CD14-positive monocyte (primary cell): ENCODE results near the gene PKD1L1. TPM values are rescaled to one million over a fixed set of nuclear protein-coding genes. Genes with fewer than 3 reads are reported as not detected.

Source experiments
- DNase-seq, 3 donors: peaks; one replicate each; pipeline ENCODE4 v3.0.0-alpha.2; 2011 to 2022
- H2AFZ ChIP-seq: 2 replicates; pipeline ENCODE4 v1.6.0; 2012; ENCODE audit warnings: mild to moderate bottlenecking, low read depth, low read length, inconsistent platforms; ENCODE audit not compliant: insufficient read depth, poor library complexity, severe bottlenecking
- H3K27ac ChIP-seq, 2 donors: 1 replicate in 1 of 2; 2 replicates in 1 of 2; pipeline ENCODE4 v1.5.1; 2012 to 2013; ENCODE audit warnings: low read length in 2 of 2, control low read depth in 1 of 2, inconsistent platforms in 1 of 2, low read depth in 1 of 2, mild to moderate bottlenecking in 1 of 2
- H3K27me3 ChIP-seq, 2 donors: one replicate each; pipeline versions ENCODE4 v1.6.0 to v1.6.1; 2011 to 2013; ENCODE audit warnings: low read length in 2 of 2; ENCODE audit not compliant: control insufficient read depth in 2 of 2, insufficient read depth in 2 of 2
- H3K36me3 ChIP-seq, 2 donors: replicated peaks in 1 of 2; 1 replicate in 1 of 2; 2 replicates in 1 of 2; pipeline versions ENCODE4 v1.5.1 to v1.6.1; 2012 to 2013; ENCODE audit warnings: low read length in 2 of 2, control low read depth in 1 of 2, inconsistent platforms in 1 of 2, mild to moderate bottlenecking in 1 of 2; ENCODE audit not compliant: insufficient read depth in 2 of 2, control insufficient read depth in 1 of 2
- H3K4me1 ChIP-seq, 2 donors: 1 replicate in 1 of 2; 2 replicates in 1 of 2; pipeline versions ENCODE4 v1.5.1 to v1.6.1; 2012 to 2013; ENCODE audit warnings: low read length in 2 of 2, control low read depth in 1 of 2, inconsistent platforms in 1 of 2, mild to moderate bottlenecking in 1 of 2, moderate library complexity in 1 of 2; ENCODE audit not compliant: insufficient read depth in 2 of 2, control insufficient read depth in 1 of 2
- H3K4me2 ChIP-seq: replicated peaks from 2 replicates; pipeline ENCODE3; 2012; ENCODE audit warnings: low read length, moderate library complexity, mild to moderate bottlenecking; ENCODE audit not compliant: poor library complexity, severe bottlenecking; ENCODE audit errors: extremely low read depth
- H3K4me3 ChIP-seq, 3 experiments: fragments of 200-600 bp in 1 of 3; sonication (generic) in 1 of 3; replicated peaks in 1 of 3; 1 replicate in 2 of 3; 2 replicates in 1 of 3; pipeline ENCODE4 v1.5.1; 2011 to 2013; ENCODE audit warnings: low read length in 3 of 3, mild to moderate bottlenecking in 3 of 3, control low read depth in 2 of 3, low read depth in 2 of 3, inconsistent platforms in 1 of 3, moderate library complexity in 1 of 3
- H3K79me2 ChIP-seq: 2 replicates; pipeline ENCODE4 v1.6.0; 2012; ENCODE audit warnings: mild to moderate bottlenecking, control low read depth, inconsistent platforms, low read length, moderate library complexity; ENCODE audit not compliant: insufficient read depth
- H3K9ac ChIP-seq: 2 replicates; pipeline ENCODE4 v1.6.0; 2017; ENCODE audit warnings: low read length, mild to moderate bottlenecking; ENCODE audit not compliant: insufficient read depth, poor library complexity, severe bottlenecking
- H3K9me3 ChIP-seq, 2 donors: replicated peaks in 1 of 2; 1 replicate in 1 of 2; 2 replicates in 1 of 2; pipeline versions ENCODE4 v1.5.1 to v1.6.1; 2012 to 2013; ENCODE audit warnings: low read length in 2 of 2, control low read depth in 1 of 2; ENCODE audit not compliant: control insufficient read depth in 1 of 2, insufficient read depth in 1 of 2
- H4K20me1 ChIP-seq: 2 replicates; pipeline ENCODE4 v1.6.0; 2012; ENCODE audit warnings: mild to moderate bottlenecking, low read length, control low read depth, moderate library complexity; ENCODE audit not compliant: insufficient read depth
- H3K27ac Mint-ChIP-seq, 7 donors: one replicate each; pipeline ENCODE4 v1.8.0; 2020; ENCODE audit warnings: mild to moderate bottlenecking in 7 of 7, mixed read lengths in 7 of 7, moderate library complexity in 6 of 7, inconsistent platforms in 2 of 7
- H3K27me3 Mint-ChIP-seq, 3 donors: one replicate each; pipeline ENCODE4 v1.8.0; 2021 to 2022; ENCODE audit warnings: low read depth in 3 of 3, mild to moderate bottlenecking in 3 of 3, mixed read lengths in 3 of 3, moderate library complexity in 3 of 3, inconsistent platforms in 1 of 3
- H3K36me3 Mint-ChIP-seq, 2 donors: one replicate each; pipeline ENCODE4 v1.8.0; 2020; ENCODE audit warnings: mixed read lengths in 2 of 2, inconsistent platforms in 1 of 2, mild to moderate bottlenecking in 1 of 2
- H3K4me1 Mint-ChIP-seq: one replicate; pipeline ENCODE4 v1.8.0; 2020; ENCODE audit warnings: mild to moderate bottlenecking, mixed read lengths
- H3K4me3 Mint-ChIP-seq, 2 donors: one replicate each; pipeline ENCODE4 v1.8.0; 2020; ENCODE audit warnings: mild to moderate bottlenecking in 2 of 2, mixed read lengths in 2 of 2, moderate library complexity in 1 of 2
- H3K9me3 Mint-ChIP-seq, 7 donors: one replicate each; pipeline ENCODE4 v1.8.0; 2020 to 2022; ENCODE audit warnings: mixed read lengths in 7 of 7, mild to moderate bottlenecking in 6 of 7, moderate library complexity in 6 of 7, inconsistent platforms in 2 of 7
- WGBS: methylation state at CpG from one replicate; pipeline ENCODE4 v1.1.5; 2013; ENCODE audit warnings: missing lambda C conversion rate; ENCODE audit not compliant: insufficient coverage; 5-methylcytosine and 5-hydroxymethylcytosine counted together
- intact Hi-C, 2 donors: fragments of 100-400 bp; cut with micrococcal nuclease; formaldehyde crosslinking; loops; one replicate each; pipeline versions ENCODE4 v1.15.0 to v1.15.1; 2023
- polyA plus RNA-seq, 3 donors: library from polyadenylated mRNA; depleted of rRNA in 1 of 3; unstranded in 2 of 3; stranded (reverse) in 1 of 3; fragments of 300-500 nt in 2 of 3; fragments of >200 nt in 1 of 3; fragmentation: Illumina TruSeq in 2 of 3; gene quantifications; 1 replicate in 2 of 3; 2 replicates in 1 of 3; pipeline ENCODE4 v1.2.3, GENCODE V29; 2012 to 2021
- TF ChIP-seq, protein P1 (sequence below): fragments of 200-600 bp; IDR thresholded peaks from one replicate; pipeline ENCODE4 v1.8.0; 2022; ENCODE audit warnings: antibody characterized with exemption, mild to moderate bottlenecking

PKD1L1 gene
- polyA plus RNA-seq, 3 donors = 0.19 TPM; not detected in 2

DNA sequence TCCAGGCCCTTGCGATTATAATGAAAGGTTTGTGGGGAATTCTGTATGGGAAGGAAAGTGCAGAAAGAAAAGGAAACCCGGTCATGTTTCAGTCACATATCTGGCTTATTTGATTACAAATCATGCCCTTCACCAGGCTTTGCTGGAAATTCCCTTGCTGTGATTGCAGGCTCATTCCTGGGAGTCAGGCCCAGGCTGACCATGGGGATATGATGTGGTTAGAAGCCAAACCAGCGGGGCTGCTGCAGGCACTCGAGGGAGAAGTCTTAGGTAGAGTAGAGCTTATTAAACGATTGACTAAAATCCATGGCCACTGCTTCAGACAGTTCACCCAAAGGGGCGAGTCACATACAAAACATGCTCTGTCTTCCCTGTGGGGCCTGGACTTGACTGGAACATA is 16.2 kb downstream of the PKD1L1 start:
- Mint-ChIP-seq H3K4me1 (peaks cover 2% of the 10 kb centered on the region), H3K27me3 (peaks cover 0 to 2% (median 1%) of the 10 kb centered on the region in 3 donors), H3K36me3 (no peaks in the 10 kb centered on the region), H3K27ac (no peak overlapping the region), H3K9me3 (peaks cover 0 to 5% (median 0%) of the 10 kb centered on the region in 7 donors), H3K4me3 (no peak overlapping the region)
- H3K36me3 ChIP-seq = no peaks in the 10 kb centered on the region
- no peaks in the 10 kb centered on the region for H3K9me3 ChIP-seq
- H3K27ac ChIP-seq = no peak overlapping the region
- no peak overlapping the region for H3K4me3 ChIP-seq
- intact Hi-C loops = no loop called here
- no peaks in the 10 kb centered on the region for H4K20me1 ChIP-seq
- H3K4me1 ChIP-seq = no peaks in the 10 kb centered on the region
- WGBS = 83% methylated on average over 4 of the region's 6 CpGs
- no peak for DNase-seq
- H3K9ac ChIP-seq = no peak overlapping the region
- no peak overlapping the region for H3K4me2 ChIP-seq
- TF ChIP-seq, protein P1, sequence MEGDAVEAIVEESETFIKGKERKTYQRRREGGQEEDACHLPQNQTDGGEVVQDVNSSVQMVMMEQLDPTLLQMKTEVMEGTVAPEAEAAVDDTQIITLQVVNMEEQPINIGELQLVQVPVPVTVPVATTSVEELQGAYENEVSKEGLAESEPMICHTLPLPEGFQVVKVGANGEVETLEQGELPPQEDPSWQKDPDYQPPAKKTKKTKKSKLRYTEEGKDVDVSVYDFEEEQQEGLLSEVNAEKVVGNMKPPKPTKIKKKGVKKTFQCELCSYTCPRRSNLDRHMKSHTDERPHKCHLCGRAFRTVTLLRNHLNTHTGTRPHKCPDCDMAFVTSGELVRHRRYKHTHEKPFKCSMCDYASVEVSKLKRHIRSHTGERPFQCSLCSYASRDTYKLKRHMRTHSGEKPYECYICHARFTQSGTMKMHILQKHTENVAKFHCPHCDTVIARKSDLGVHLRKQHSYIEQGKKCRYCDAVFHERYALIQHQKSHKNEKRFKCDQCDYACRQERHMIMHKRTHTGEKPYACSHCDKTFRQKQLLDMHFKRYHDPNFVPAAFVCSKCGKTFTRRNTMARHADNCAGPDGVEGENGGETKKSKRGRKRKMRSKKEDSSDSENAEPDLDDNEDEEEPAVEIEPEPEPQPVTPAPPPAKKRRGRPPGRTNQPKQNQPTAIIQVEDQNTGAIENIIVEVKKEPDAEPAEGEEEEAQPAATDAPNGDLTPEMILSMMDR = no peak
- no peak overlapping the region for H2AFZ ChIP-seq
- no peaks in the 10 kb centered on the region for H3K27me3 ChIP-seq
- H3K79me2 ChIP-seq = no peaks in the 10 kb centered on the region

DNA sequence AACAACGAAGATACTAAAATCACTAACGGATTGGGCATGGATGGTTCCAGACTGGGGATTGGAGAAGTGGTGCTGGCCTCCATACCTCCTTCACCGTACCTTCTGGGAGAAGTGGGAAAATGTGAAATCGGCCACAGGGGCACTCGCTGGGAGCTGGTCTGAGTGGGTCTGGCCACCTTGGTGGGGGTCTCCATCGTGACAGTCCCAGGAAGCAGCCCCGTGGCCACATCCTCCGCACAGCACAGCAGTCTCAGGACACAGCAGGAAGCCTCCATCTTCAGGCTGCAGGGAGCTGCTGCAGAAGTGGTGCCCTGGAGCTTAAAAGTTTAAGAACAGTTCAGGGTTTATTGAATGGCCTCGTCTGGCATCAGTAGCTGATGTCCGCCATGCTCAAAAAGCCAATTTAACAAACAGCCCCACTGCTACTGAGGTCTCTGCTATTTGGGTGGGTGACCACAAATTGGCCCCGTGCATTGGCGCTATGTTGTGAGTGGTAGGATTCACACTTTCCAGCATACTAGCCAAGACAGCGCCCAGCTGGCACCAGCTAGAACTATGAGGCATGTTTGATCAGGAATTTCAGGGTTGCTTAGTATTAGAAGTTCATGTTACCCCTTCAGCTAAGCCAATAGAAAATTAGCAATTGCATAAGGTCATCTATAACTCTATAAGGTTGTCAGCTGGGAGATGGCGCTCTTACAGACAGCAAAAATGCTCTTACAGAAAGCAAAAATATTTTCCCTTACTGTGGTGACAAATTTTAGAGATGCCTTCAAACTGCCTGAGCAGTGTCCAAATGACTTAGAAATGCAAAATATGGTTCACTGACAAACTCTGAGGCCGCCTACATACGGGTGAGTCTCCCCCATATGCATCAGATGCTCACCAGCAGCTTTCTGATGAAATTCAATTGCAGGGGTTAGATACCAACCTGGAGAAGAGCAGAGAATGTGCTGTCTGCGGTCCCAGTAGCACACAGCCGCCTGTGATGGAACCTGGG is 17.0 kb downstream of the PKD1L1 start:
- Mint-ChIP-seq H3K27me3 (peaks cover 0 to 2% (median 1%) of the 10 kb centered on the region in 3 donors), H3K4me3 (no peak overlapping the region), H3K4me1 (peaks cover 2% of the 10 kb centered on the region), H3K27ac (no peak overlapping the region), H3K9me3 (peaks cover 0 to 5% (median 0%) of the 10 kb centered on the region in 7 donors), H3K36me3 (no peaks in the 10 kb centered on the region)
- TF ChIP-seq, protein P1 = no peak
- Histone ChIP-seq H3K4me3 (no peak overlapping the region), H3K9me3 (no peaks in the 10 kb centered on the region), H3K27ac (no peak overlapping the region), H3K79me2 (no peaks in the 10 kb centered on the region), H3K9ac (no peak overlapping the region), H3K4me2 (no peak overlapping the region), H4K20me1 (no peaks in the 10 kb centered on the region), H3K4me1 (no peaks in the 10 kb centered on the region), H3K27me3 (no peaks in the 10 kb centered on the region), H2AFZ (no peak overlapping the region), H3K36me3 (no peaks in the 10 kb centered on the region)
- WGBS = 93% methylated on average over 9 of the region's 18 CpGs
- intact Hi-C loops = no loop called here
- no peak for DNase-seq
